Endothelial cell of umbilical vein (primary cell): ENCODE results near the gene SPAG6. TPM values are rescaled to one million over a fixed set of nuclear protein-coding genes. Genes with fewer than 3 reads are reported as not detected.

Source experiments
- BruUV-seq: library from RNA; stranded (reverse); fragments of 400-500 nt; replicated peaks from 2 replicates; lab custom pipeline; 2021; lab: Mats Ljungman, UMichigan
- CTCF ChIA-PET: fragments of 300-600, 350-600 bp; sonication (Branson Sonifier 250); formaldehyde crosslinking; loops from one replicate; lab custom pipeline; 2021; ENCODE audit warnings: antibody characterized with exemption, inconsistent platforms; lab: Charles Lee
- POLR2A ChIA-PET: fragments of 300-600, 350-600 bp; sonication (Branson Sonifier 250); formaldehyde crosslinking; loops from one replicate; lab custom pipeline; 2021; ENCODE audit warnings: antibody characterized with exemption, inconsistent platforms; lab: Charles Lee
- DNase-seq: peaks from one replicate; pipeline ENCODE4 v3.0.0-alpha.2; 2011; ENCODE audit warnings: low read depth, low spot score
- FAIRE-seq: peaks from 2 replicates; lab custom pipeline; 2011; peaks lifted over from hg19 to GRCh38; lab: Jason Lieb, UNC
- H2AFZ ChIP-seq: 2 replicates; pipeline ENCODE4 v1.6.0; 2012; ENCODE audit warnings: low read depth, low read length, control low read depth, inconsistent platforms
- H3K27ac ChIP-seq: 2 replicates; pipeline ENCODE4 v1.5.1; 2011; ENCODE audit warnings: low read depth, mild to moderate bottlenecking, control low read depth, low read length, moderate library complexity; ENCODE audit not compliant: insufficient read depth
- H3K27me3 ChIP-seq, 2 experiments: 2 replicates each; pipeline versions ENCODE4 v1.6.0 to v1.6.1; 2011; ENCODE audit warnings: low read length in 2 of 2, mixed read lengths in 1 of 2; ENCODE audit not compliant: control insufficient read depth in 2 of 2, insufficient read depth in 2 of 2
- H3K36me3 ChIP-seq, 2 experiments: 2 replicates in 1 of 2; 3 replicates in 1 of 2; pipeline ENCODE4 v1.5.1; 2011; ENCODE audit warnings: low read length in 2 of 2, mild to moderate bottlenecking in 1 of 2, moderate library complexity in 1 of 2; ENCODE audit not compliant: control insufficient read depth in 2 of 2, insufficient read depth in 2 of 2; ENCODE audit errors: extremely low read depth in 1 of 2
- H3K4me1 ChIP-seq: 3 replicates; pipeline ENCODE4 v1.5.1; 2011; ENCODE audit warnings: mild to moderate bottlenecking, low read length; ENCODE audit not compliant: control insufficient read depth, insufficient read depth; ENCODE audit errors: extremely low read depth
- H3K4me2 ChIP-seq: 2 replicates; pipeline ENCODE4 v1.6.1; 2011; ENCODE audit warnings: low read length, control low read depth, mixed read lengths; ENCODE audit not compliant: insufficient read depth
- H3K4me3 ChIP-seq, 3 experiments: fragments of 200-600 bp in 1 of 3; sonication (generic), shearing (Covaris generic) in 1 of 3; replicated peaks in 1 of 3; 2 replicates each; pipeline ENCODE4 v1.5.1; 2011 to 2016; ENCODE audit warnings: control low read depth in 3 of 3, low read length in 3 of 3, mild to moderate bottlenecking in 2 of 3, inconsistent platforms in 1 of 3, low read depth in 1 of 3, moderate library complexity in 1 of 3; ENCODE audit not compliant: insufficient read depth in 1 of 3
- H3K79me2 ChIP-seq: 2 replicates; pipeline ENCODE4 v1.6.0; 2012; ENCODE audit warnings: low read length, inconsistent platforms; ENCODE audit not compliant: control insufficient read depth, insufficient read depth
- H3K9ac ChIP-seq: replicated peaks from 2 replicates; pipeline ENCODE3; 2011; ENCODE audit warnings: low read length, control low read depth; ENCODE audit not compliant: insufficient read depth; ENCODE audit errors: extremely low read depth
- H3K9me1 ChIP-seq: replicated peaks from 3 replicates; pipeline ENCODE4 v1.6.0; 2011; ENCODE audit warnings: mild to moderate bottlenecking, low read length; ENCODE audit not compliant: control insufficient read depth, insufficient read depth; ENCODE audit errors: extremely low read depth
- H3K9me3 ChIP-seq: replicated peaks from 2 replicates; pipeline ENCODE4 v1.5.1; 2012; ENCODE audit warnings: low read length, inconsistent platforms; ENCODE audit not compliant: control insufficient read depth, insufficient read depth
- H4K20me1 ChIP-seq: replicated peaks from 2 replicates; pipeline ENCODE3; 2011; ENCODE audit warnings: mild to moderate bottlenecking, low read length; ENCODE audit not compliant: control insufficient read depth, insufficient read depth; ENCODE audit errors: extremely low read depth
- FOS ChIP-seq: IDR thresholded peaks from 2 replicates; pipeline ENCODE4 v1.6.1; 2011; ENCODE audit warnings: mild to moderate bottlenecking, low read length, moderate library complexity, borderline replicate concordance; ENCODE audit not compliant: insufficient read depth
- JUN ChIP-seq: IDR thresholded peaks from 2 replicates; pipeline ENCODE4 v1.6.1; 2011; ENCODE audit warnings: borderline replicate concordance, low read depth; ENCODE audit not compliant: insufficient read length, insufficient read depth
- MYC ChIP-seq: IDR thresholded peaks from one replicate; pipeline ENCODE4 v1.6.1; 2011; ENCODE audit warnings: mild to moderate bottlenecking, low read depth, low read length
- POLR2A ChIP-seq: IDR thresholded peaks from 2 replicates; pipeline ENCODE4 v1.6.1; 2012; ENCODE audit warnings: low read depth, mild to moderate bottlenecking, control low read depth, low read length
- POLR2AphosphoS5 ChIP-seq: IDR thresholded peaks from 2 replicates; pipeline ENCODE4 v1.6.1; 2012; ENCODE audit warnings: low read depth, mild to moderate bottlenecking, control low read depth, low read length, moderate library complexity; ENCODE audit not compliant: insufficient read depth
- dilution Hi-C: fragments of 300-500 bp; cut with MboI; formaldehyde crosslinking; loops from one replicate; pipeline ENCODE4 v1.15.0; 2019; ENCODE audit warnings: low sequenced_read_pairs; ENCODE audit not compliant: extremely low pct_ligation_motif_present
- intact Hi-C: fragments of 100-400 bp; cut with micrococcal nuclease; formaldehyde crosslinking; loops from one replicate; pipeline ENCODE4 v1.10.0; 2022
- polyA plus RNA-seq, 4 experiments: library from polyadenylated mRNA; depleted of rRNA in 3 of 4; stranded (reverse) in 3 of 4; unstranded in 1 of 4; fragments of >200 nt; gene quantifications; 2 replicates each; pipeline versions ENCODE4 v1.2.1 to v1.2.3, GENCODE V29; 2011 to 2012; ENCODE audit warnings: missing spikeins in 1 of 4
- total RNA-seq: library from RNA; stranded (reverse); gene quantifications from 2 replicates; pipeline ENCODE4 v1.2.3, GENCODE V29; 2021
- TF ChIP-seq, protein P1 (sequence below): IDR thresholded peaks from 2 replicates; pipeline ENCODE4 v1.6.1; 2011; ENCODE audit not compliant: insufficient read depth, insufficient read length
- TF ChIP-seq, protein P2 (sequence below), 2 donors: IDR thresholded peaks; 1 replicate in 1 of 2; 2 replicates in 1 of 2; pipeline ENCODE4 v1.5.1; 2011; ENCODE audit warnings: low read length in 2 of 2, mild to moderate bottlenecking in 2 of 2, moderate library complexity in 2 of 2, control low read depth in 1 of 2, inconsistent platforms in 1 of 2, low read depth in 1 of 2; ENCODE audit not compliant: insufficient read depth in 1 of 2; ENCODE audit errors: extremely low read depth in 1 of 2

SPAG6 gene
- total and polyA plus RNA-seq, 2 donors (not counting 3 experiments of a cell fraction or from before 2014, with no cell fraction given), result not detected

DNA sequence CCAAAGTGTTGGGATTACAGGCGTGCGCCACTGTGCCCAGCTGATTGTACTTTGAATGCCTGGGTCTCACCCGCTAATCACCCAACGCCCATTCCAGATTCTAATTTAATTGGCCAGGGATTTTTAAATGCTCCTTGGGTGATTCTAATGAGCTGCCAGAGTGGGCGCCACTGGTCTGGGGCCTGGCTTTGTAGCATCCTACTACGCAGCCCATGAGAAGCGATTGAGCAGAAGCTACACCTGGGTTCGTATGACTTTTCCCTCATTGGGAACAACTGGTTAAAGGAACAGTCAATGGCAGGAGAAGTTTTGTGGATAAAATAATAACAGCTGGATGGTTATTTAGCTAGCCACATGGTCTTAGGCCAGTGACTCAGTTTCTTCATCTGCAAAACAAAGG, 108.0 kb downstream of the SPAG6 start:
- Histone ChIP-seq H3K4me2 (no peak overlapping the region), H3K4me1 (no peaks in the 10 kb centered on the region), H3K9ac (no peak overlapping the region), H4K20me1 (no peaks in the 10 kb centered on the region), H3K4me3 (no peak overlapping the region), H3K36me3 (no peaks in the 10 kb centered on the region), H3K79me2 (no peaks in the 10 kb centered on the region), H3K9me3 (no peaks in the 10 kb centered on the region), H3K27me3 (peaks cover 3 to 11% of the 10 kb centered on the region in 2 experiments), H2AFZ (no peak overlapping the region), H3K27ac (no peak overlapping the region), H3K9me1 (no peaks in the 10 kb centered on the region)
- no peak for FAIRE-seq
- intact Hi-C loops, result no loop called here
- TF ChIP-seq POLR2A (no peak), MYC (no peak), FOS (no peak)
- BruUV-seq, result no TSS peak
- ChIA-PET POLR2A (no interaction called here), CTCF (no interaction called here)
- dilution Hi-C loops, result no loop called here
- DNase-seq, result no peak

DNA sequence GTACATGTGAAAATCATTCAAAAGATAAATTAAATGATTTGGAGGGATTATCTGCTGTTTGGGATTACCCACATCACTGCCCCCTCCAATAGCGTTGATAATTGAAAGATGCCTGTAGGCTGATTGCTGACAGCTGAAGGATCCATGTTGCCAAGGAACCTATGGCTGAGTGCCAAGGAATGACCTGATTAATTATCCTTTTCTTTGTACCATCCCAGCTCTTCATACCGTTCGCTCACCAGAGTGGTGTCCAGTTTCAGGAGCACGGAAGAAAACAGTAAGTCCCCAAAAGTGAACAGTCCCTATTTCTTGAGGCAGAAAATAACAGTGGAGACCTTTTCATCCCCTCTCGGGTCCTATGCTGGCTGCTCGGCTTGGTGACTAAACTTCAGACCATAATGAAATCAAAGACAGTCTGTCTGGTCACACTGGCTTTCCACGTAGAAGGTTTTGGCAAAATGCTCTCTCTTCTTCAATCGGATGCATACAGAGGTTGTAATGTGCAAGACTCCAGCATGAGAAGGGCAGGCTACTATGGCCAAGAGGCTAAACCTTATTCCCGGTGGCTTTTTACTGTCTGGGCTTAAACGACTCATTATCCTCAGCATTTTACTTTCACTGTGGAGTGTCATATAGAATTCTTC, 108.8 kb downstream of the SPAG6 start:
- TF ChIP-seq JUN, result no peak
- TF ChIP-seq, protein P1, sequence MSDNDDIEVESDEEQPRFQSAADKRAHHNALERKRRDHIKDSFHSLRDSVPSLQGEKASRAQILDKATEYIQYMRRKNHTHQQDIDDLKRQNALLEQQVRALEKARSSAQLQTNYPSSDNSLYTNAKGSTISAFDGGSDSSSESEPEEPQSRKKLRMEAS, result no peak
- no peak for TF ChIP-seq POLR2A
- no peak for TF ChIP-seq FOS
- TF ChIP-seq MYC, result no peak
- TF ChIP-seq, protein P2, sequence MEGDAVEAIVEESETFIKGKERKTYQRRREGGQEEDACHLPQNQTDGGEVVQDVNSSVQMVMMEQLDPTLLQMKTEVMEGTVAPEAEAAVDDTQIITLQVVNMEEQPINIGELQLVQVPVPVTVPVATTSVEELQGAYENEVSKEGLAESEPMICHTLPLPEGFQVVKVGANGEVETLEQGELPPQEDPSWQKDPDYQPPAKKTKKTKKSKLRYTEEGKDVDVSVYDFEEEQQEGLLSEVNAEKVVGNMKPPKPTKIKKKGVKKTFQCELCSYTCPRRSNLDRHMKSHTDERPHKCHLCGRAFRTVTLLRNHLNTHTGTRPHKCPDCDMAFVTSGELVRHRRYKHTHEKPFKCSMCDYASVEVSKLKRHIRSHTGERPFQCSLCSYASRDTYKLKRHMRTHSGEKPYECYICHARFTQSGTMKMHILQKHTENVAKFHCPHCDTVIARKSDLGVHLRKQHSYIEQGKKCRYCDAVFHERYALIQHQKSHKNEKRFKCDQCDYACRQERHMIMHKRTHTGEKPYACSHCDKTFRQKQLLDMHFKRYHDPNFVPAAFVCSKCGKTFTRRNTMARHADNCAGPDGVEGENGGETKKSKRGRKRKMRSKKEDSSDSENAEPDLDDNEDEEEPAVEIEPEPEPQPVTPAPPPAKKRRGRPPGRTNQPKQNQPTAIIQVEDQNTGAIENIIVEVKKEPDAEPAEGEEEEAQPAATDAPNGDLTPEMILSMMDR (IDR thresholded peaks at IDR 0.05; ENCODE audit: extremely low read depth in 1 of 2, insufficient read depth in 1 of 2, low read depth in 1 of 2, low read length in 2 of 2), result no peak
- TF ChIP-seq POLR2AphosphoS5, result no peak
- no TSS peak for BruUV-seq
- H3K4me2 ChIP-seq, result no peak overlapping the region
- H3K79me2 ChIP-seq, result no peaks in the 10 kb centered on the region
- H3K4me3 ChIP-seq, result no peak overlapping the region
- H2AFZ ChIP-seq, result no peak overlapping the region
- ChIA-PET CTCF (interaction anchor here (1.1 kb wide), 1 partner anchor 33 kb away, joined by 3 read pairs; no protein-coding TSS in a partner anchor), POLR2A (no interaction called here)
- no peaks in the 10 kb centered on the region for H3K4me1 ChIP-seq
- intact Hi-C loops, result no loop called here
- no peak overlapping the region for H3K9ac ChIP-seq
- peaks cover 3 to 8% of the 10 kb centered on the region in 2 experiments for H3K27me3 ChIP-seq
- no peaks in the 10 kb centered on the region for H3K36me3 ChIP-seq
- H3K27ac ChIP-seq, result no peak overlapping the region
- FAIRE-seq, result no peak
- no peaks in the 10 kb centered on the region for H3K9me1 ChIP-seq
- dilution Hi-C loops, result no loop called here
- DNase-seq, result no peak
- H4K20me1 ChIP-seq, result no peaks in the 10 kb centered on the region
- H3K9me3 ChIP-seq, result no peaks in the 10 kb centered on the region
